ENCODE measurements around the gene NEURL1B.

GRCh38 chr5:172668594-172669071, 27.6 kb downstream of the NEURL1B start:
- no peak for TF ChIP-seq CTCF (optimal IDR thresholded peaks at IDR 0.05 in 1 of 3, IDR thresholded peaks at IDR 0.05 in 1 of 3, conservative IDR thresholded peaks at IDR 0.05 in 1 of 3; ENCODE audit: extremely low read depth in 1 of 3, insufficient read depth in 2 of 3, low read length in 3 of 3)
- TF ChIP-seq EZH2 (IDR thresholded peaks at IDR 0.05; ENCODE audit: low read length), result no peak

All from keratinocyte (primary cell).